NB4 (cell line): ENCODE results near the gene NDOR1.

Source experiments
- DNase-seq: peaks from one replicate; pipeline ENCODE4 v3.0.0; 2010; ENCODE audit warnings: low read depth
- H3K4me3 ChIP-seq: one replicate; pipeline ENCODE4 v1.5.1; 2011; ENCODE audit warnings: mild to moderate bottlenecking, low read depth, low read length, moderate library complexity
- MYC ChIP-seq: IDR thresholded peaks from 2 replicates; pipeline ENCODE4 v1.6.1; 2011; ENCODE audit warnings: low read depth, low read length
- POLR2A ChIP-seq: IDR thresholded peaks from 2 replicates; pipeline ENCODE4 v1.6.1; 2011; ENCODE audit warnings: mild to moderate bottlenecking; ENCODE audit not compliant: insufficient read length; ENCODE audit errors: extremely low read depth
- TF ChIP-seq, protein P1 (sequence below): IDR thresholded peaks from 2 replicates; pipeline ENCODE4 v1.6.1; 2011; ENCODE audit warnings: low read depth, low read length
- TF ChIP-seq, protein P2 (sequence below): IDR thresholded peaks from one replicate; pipeline ENCODE4 v1.5.1; 2012; ENCODE audit warnings: low read depth, low read length

NDOR1 gene

DNA sequence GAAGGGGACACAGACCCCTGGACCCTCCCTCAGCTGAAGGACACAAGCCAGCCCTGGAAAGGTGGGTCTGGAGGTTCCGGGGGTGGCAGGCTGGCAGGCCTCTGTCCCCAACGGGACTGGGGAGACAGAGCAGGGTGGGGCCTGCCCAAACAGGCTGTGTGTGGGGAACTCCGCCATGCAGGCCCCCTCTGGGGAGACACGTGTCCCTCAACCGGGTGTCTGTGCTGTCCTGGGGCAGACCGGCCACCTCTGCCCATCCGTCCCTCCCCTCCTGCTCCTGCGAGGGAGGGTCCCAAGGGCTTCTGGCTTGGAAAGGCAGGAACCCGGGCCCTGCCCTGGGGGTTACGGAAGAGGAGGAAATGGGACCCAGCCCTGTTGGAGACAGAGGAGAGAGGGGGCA, 26.6 kb downstream of the NDOR1 start:
- TF ChIP-seq, protein P1, sequence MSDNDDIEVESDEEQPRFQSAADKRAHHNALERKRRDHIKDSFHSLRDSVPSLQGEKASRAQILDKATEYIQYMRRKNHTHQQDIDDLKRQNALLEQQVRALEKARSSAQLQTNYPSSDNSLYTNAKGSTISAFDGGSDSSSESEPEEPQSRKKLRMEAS: no peak
- no peak for TF ChIP-seq MYC
- no peak for TF ChIP-seq POLR2A
- TF ChIP-seq, protein P2, sequence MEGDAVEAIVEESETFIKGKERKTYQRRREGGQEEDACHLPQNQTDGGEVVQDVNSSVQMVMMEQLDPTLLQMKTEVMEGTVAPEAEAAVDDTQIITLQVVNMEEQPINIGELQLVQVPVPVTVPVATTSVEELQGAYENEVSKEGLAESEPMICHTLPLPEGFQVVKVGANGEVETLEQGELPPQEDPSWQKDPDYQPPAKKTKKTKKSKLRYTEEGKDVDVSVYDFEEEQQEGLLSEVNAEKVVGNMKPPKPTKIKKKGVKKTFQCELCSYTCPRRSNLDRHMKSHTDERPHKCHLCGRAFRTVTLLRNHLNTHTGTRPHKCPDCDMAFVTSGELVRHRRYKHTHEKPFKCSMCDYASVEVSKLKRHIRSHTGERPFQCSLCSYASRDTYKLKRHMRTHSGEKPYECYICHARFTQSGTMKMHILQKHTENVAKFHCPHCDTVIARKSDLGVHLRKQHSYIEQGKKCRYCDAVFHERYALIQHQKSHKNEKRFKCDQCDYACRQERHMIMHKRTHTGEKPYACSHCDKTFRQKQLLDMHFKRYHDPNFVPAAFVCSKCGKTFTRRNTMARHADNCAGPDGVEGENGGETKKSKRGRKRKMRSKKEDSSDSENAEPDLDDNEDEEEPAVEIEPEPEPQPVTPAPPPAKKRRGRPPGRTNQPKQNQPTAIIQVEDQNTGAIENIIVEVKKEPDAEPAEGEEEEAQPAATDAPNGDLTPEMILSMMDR: no peak
- no peak overlapping the region for H3K4me3 ChIP-seq
- DNase-seq: no peak

- TF ChIP-seq, protein P1: no peak
- TF ChIP-seq, protein P2: no peak
- TF ChIP-seq MYC (no peak), POLR2A (no peak)
- DNase-seq: no peak
Measured at GRCh38 chr9:137232510-137232909, 27.0 kb downstream of the NDOR1 start.

GRCh38 chr9:137233143-137233980, 27.9 kb downstream of the NDOR1 start:
- TF ChIP-seq, protein P1: no peak
- TF ChIP-seq POLR2A (no peak), MYC (no peak)
- TF ChIP-seq, protein P2: no peak
- no peak overlapping the region for H3K4me3 ChIP-seq
- DNase-seq: no peak

More at GRCh38 chr9:137232510-137232909, 27.0 kb downstream of the NDOR1 start:
- no peak overlapping the region for H3K4me3 ChIP-seq

DNA sequence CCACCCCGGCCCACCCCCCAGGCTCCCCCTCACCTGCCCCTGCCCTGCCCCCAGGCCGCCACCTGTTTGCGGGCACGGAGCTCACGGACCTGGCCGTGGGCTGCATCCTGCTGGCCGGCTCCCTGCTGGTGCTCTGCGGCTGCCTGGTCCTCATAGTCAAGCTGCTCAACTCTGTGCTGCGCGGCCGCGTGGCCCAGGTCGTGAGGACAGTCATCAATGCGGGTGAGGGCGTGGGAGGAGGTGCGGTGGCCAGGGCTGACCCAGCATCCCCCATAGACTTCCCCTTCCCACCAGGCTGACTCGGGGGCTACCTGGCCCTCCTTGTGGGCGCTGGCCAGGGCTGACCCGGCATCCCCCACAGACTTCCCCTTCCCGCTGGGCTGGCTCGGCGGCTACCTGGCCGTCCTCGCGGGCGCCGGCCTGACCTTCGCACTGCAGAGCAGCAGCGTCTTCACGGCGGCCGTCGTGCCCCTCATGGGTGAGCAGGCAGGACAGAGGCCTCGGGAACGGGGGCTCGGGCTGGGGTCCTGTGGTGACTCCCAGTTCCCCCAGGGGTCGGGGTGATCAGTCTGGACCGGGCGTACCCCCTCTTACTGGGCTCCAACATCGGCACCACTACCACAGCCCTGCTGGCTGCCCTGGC, 28.7 kb downstream of the NDOR1 start:
- TF ChIP-seq, protein P1: peak; percentile 41; the same call in 1 of the 2 replicates
- TF ChIP-seq POLR2A: no peak
- H3K4me3 ChIP-seq: no peak overlapping the region
- DNase-seq: peak; percentile 70

GRCh38 chr9:137234758-137235423, 29.4 kb downstream of the NDOR1 start:
- no peak overlapping the region for H3K4me3 ChIP-seq
- DNase-seq: peak; percentile 87
- no peak for TF ChIP-seq MYC
- TF ChIP-seq, protein P2: no peak
- TF ChIP-seq POLR2A: no peak
- TF ChIP-seq, protein P1: no peak
